HG02610 (cell line): ENCODE results near the gene SMIM12.

Experiments used
- ATAC-seq: cut with Tn5 transposase; IDR thresholded peaks from one replicate; pipeline ENCODE4 v1.9.1; 2021; ENCODE audit warnings: mild to moderate bottlenecking, moderate library complexity; ENCODE audit not compliant: unreplicated experiment

Gene SMIM12

DNA sequence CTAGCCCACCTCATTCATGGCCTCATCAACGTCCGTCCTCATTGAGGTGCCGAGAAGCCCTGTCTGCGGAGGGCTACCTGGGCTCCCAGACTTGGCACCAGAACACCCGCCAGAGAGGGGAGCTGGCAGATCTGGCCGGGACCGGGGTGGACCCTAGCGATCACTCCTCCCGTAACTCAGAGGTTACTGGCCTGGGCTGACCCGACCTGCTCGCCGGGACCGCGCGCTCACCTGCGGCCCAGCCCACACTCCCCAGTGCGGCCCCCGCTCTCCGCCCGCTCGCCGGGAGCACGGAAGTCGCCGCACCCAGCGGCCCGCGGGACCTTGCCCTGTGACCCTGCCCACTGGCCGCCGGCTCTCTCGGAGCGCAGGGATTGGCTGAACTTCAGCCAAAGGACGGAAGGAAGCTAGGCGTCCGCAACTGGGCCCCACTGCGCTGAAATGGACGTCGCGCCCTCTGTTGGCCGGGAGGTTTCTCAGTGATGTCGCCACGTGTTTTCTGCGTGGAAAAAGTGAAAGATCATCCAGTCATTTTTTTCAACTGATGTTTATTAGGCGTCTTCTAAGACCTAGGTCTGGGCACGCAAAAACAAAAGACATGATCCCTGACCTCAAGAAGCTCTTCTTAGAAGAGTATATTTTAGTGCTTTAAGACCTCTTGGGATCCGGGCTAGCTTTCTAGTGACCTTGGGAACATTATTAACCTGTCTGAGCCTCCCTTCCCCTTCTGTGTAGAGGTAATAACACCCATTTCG lies at the start of gene SMIM12:
TSS of gene SMIM12 (minus strand) at position 304 of the 755 bp plus-strand sequence. CDS start 3,772 bp downstream, outside the sequence.
- peak; percentile 96 for ATAC-seq

DNA sequence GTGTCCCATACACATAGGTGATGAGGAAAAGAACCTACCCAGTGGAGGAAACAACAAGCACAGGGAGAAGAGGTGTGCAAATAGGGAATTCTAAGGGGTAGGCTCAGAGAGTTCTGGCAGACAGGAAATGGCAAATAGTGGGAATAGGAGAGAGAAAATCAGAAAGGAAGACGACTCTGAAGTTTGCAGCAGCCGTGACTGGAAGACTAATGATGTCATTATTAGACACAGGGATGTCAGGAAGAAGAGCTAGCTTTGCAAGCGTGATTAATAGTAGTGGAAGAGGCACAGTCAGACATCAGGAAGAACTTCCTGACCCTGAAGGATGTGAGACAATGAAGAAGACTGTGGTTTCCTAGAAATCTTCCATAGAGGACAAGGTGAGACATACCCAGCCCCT lies 48.8 kb upstream of the SMIM12 start:
- ATAC-seq, result no peak

- no peak for ATAC-seq
Observed at GRCh38 chr1:34907487-34908090, 48.0 kb upstream of the SMIM12 start.

DNA sequence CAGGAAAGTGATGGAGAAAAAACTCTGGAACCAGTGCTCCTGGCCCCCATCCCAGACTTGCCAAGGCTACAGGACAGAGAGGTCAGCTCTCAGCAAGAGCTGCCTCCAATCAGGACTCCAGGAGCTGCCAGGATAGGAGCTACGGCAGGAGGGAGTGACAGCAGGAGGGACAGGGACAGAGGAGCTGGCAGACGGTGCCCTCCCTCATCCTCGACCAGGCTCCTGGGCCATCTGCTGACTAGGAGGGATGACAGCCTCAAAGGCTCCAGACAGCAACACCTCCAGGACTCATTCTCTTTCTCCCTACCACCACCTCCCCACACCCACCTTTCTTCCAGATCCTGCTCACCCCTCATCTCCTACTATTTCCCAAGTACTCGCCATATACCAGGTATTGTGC lies 47.2 kb upstream of the SMIM12 start:
- ATAC-seq, result no peak

DNA sequence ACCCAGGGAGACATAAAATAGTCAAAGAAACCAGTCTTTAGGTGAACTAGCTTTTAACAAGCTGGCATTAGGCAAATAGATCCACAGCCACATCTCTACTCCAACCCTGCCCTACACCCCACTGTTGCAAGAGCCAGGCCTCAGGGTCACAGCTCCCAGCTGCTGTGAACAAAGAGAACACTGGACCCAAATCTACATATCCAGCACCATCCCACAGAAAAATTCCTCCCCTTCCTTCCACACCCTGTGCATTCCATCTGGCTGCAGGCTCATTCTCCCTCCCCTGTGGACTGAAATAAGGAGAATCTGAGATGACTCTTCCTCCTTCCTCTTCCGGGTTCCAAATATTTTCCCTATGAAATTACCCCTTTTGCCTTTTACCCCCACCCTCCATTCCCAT lies 46.7 kb upstream of the SMIM12 start:
- no peak for ATAC-seq

GRCh38 chr1:34905098-34905459 lies 45.5 kb upstream of the SMIM12 start:
- ATAC-seq, result no peak

DNA sequence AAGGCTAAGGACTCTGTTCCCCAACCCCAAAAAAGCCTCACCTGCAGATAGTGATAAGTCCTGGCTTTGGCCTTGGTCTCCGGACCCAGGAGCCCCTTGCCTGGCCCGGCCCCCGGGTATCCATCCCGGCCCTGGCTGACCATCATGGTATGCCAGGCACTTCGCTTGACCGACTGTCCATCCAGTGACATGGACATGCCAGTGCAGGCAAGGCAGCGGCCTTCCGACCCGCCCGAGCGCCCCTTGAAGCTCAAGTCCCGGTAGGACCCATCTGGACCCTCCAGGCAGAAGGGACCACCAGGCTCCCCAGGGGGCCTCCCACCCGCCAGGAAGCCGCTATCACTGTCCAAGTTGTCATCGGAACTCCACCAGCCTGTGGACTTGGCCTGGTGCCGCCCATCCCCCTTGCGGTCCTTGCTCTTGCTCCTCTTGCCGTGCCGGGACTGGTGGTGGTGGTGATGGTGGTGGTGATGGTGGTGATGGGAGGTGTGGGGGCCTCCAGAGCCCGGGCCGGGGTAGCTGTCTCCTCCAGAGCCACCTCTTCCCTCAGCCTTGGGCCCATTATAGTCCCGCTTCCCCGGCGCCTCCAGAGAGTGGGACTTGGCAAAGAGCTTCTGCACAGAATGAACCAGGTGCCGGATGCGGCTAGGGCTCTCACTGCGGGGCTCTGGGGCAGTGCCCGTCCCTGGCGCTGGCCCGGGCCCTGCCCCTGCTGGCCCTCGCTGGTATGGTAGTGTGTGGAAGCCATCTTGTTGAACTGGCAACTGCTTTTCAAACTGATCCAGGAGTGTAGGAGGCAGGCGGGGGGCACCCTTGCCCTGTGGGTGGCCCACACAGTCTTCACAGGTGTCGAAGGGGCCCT lies 44.9 kb upstream of the SMIM12 start:
- ATAC-seq, result no peak

- ATAC-seq, result no peak
Observed at GRCh38 chr1:34901919-34902318, 42.4 kb upstream of the SMIM12 start.

- ATAC-seq, result no peak
Observed at GRCh38 chr1:34900775-34901502, 41.4 kb upstream of the SMIM12 start.

DNA sequence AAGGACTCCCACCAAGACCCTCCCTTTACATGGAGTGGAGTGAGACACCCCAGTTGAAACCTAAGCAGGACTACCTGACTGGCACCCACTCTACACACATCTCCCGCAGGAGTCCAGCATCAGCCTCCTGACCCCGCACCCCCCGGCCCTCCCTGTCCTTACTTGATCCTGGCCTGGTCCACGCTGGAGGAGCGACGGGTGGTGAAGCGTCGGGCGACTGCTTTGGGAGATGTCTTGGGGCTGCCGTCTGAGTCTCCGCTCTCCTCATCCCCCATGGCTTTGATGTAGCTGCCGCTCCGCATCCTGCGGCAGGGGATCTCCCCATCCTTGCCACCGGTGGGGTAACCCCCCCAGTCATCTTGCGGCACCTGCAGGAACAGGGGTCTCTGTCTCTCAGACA lies 40.4 kb upstream of the SMIM12 start:
- no peak for ATAC-seq

DNA sequence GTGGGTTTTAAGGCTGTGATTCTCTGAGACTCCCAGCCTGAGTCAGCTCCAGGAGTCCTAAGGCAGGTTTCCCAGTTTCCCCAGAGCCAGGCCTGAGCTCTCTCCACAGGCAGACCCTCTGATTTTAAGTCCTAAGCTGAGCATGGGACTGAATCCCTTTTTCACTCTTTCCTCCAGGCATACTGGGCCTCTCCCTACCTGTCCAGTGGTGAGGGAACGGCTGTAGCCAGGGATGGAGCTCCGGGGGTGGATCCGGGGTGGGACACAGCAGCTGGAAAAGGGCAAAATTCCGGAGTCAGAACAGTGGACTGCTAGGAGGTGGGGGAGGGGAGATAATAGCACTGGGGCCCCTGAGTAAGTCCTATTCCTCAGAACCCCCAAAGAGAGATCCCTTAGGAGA lies 39.9 kb upstream of the SMIM12 start:
- ATAC-seq, result no peak

- no peak for ATAC-seq
Observed at GRCh38 chr1:34898330-34898761, 38.8 kb upstream of the SMIM12 start.

GRCh38 chr1:34896612-34897011 lies 37.1 kb upstream of the SMIM12 start:
- no peak for ATAC-seq

- ATAC-seq, result no peak
Observed at GRCh38 chr1:34889705-34890104, 30.2 kb upstream of the SMIM12 start.

DNA sequence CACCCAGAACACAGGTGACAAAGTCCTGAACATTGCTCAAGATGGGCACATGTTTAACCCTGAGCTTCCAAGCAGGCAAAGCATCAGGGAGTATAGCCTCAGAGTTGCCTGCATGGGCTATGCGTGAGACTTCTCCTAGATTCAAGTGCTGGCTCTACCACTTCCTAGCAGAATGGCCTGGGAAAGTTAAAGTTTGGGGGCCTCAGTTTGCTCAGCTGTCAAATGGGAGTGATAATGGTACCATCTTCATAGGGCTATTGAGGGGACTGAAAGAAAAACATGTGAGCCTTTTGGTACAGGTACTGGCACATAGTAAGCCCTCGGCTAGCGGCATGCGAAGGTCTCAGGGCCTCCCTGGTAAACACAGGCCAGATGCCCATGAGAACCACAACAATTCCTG lies 28.0 kb upstream of the SMIM12 start:
- ATAC-seq, result no peak

DNA sequence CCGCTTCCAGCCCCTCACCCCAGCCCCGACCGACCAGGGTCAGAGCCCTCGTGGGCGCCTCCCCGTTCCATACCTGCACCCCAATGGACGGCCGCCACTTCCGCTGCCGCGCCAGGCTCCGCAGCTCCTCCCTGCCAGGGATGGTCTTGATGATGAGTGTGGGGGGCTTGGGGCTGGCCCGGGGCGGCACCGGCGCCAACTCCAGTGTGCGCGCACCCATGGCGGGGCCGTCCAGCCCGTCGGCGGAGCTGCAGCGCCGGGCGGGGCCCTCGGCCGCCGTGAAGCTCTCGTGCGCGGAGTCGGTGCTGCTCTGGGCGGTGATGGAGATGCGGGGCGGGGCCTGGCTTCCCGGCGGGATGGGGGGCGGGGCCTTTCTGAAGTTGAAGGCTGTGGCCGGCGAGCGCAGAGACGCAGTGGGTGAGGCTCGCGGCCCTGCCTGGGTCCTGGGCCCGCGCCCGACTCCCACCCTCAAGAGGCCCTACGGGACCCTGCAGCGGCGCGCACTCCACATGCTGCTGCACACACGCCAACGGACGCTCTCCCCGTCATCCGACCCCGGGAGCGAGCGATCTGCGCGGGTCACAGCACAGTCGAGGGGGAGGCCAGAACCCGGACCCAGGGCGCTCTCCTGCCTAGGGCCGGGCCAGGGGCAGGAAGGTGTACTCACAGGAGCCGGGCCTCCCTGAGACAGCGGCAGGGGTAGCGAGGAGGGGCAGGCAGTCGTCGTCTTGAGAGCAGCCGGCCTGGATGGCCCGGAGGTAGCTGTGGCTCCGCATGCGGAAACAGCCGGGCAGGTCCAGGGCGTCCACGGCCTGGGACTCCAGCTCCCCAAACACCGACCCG lies 26.1 kb upstream of the SMIM12 start:
- no peak for ATAC-seq

DNA sequence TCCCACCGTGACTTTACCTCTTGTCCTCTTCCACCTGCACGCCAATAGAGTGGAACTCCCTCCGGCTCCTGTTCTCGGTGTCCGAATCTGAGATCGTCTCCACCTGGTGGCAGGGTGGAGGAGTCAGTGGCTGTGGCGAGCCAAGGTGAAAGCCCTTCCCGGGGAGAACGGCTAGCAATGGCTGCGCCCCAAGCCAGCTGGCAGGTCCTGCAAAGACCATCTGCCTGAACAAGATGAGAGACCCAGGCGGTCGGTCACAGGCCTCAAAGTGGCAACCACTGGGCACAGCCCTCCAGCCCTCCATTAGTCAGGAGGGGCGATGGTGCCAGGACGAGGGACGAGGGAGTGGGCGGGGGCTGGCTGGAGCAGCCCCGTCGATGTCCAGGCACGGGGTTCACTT lies 25.4 kb upstream of the SMIM12 start:
- ATAC-seq, result no peak

- ATAC-seq, result no peak
Observed at GRCh38 chr1:34884536-34884935, 25.0 kb upstream of the SMIM12 start.

DNA sequence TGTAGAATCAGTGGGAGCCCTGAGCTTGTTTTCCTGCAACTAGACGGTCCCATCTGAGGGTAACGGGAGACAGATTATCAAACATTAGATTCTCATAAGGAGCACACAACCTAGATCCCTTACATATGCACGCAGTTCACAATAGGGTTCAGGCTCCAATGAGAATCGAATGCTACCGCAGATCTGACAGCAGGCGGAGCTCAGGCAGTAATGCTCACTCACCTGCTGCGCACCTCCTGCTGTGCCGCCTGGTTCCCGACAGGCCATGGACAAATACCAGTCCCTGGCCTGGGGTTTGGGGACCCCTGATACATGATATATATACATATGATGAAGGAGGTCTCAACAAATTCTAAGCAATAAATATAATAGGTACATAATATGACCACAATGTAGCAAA lies 19.7 kb upstream of the SMIM12 start:
- ATAC-seq, result no peak

- ATAC-seq, result no peak
Observed at GRCh38 chr1:34876406-34876805, 16.9 kb upstream of the SMIM12 start.
